BE2C (cell line): Measurements from ENCODE around the gene RNF152.

Experiments used
- DNase-seq: peaks from one replicate; pipeline ENCODE4 v3.0.0-alpha.2; 2020
- H3K27me3 ChIP-seq: fragments of 250-450 bp; sonication (Bioruptor Pico); 2 replicates; pipeline ENCODE4 v1.5.1; 2020; ENCODE audit warnings: mild to moderate bottlenecking
- H3K36me3 ChIP-seq: fragments of 250-450 bp; sonication (Bioruptor Pico); 2 replicates; pipeline ENCODE4 v1.5.1; 2020; ENCODE audit warnings: mild to moderate bottlenecking
- H3K4me1 ChIP-seq: fragments of 250-450 bp; sonication (Bioruptor Pico); 2 replicates; pipeline ENCODE4 v1.5.1; 2020
- H3K4me3 ChIP-seq: 2 replicates; pipeline ENCODE4 v1.5.1; 2011; ENCODE audit warnings: low read depth, low read length
- H3K9me3 ChIP-seq: fragments of 250-450 bp; sonication (Bioruptor Pico); 2 replicates; pipeline ENCODE4 v1.5.1; 2020
- CTCF ChIP-seq: IDR thresholded peaks from 2 replicates; pipeline ENCODE4 v1.5.1; 2012; ENCODE audit warnings: mild to moderate bottlenecking, low read depth, low read length

The RNF152 gene

DNA sequence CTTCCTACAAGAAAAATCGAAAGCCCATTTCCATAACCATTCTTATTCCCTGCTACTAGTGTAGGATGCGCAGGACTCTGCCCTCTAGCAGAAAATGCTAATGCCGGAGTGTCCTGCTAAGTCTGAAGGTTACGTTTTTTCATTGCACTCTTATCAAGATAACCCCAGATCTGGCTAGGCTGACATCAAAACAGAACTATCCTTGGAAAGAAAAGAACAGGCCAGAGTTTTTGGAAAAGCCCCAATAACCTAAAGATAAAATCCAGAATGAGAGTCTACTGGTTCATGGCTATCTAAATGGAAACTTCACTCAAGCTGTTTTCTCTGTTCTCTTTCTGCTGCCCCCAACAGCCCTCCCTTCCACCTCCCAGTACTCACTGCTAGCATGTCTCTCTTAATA, 913 bp downstream of the RNF152 start:
- DNase-seq: no peak
- Histone ChIP-seq H3K27me3 (peaks cover 12% of the 10 kb centered on the region), H3K4me3 (no peak overlapping the region), H3K4me1 (no peaks in the 10 kb centered on the region), H3K36me3 (no peaks in the 10 kb centered on the region), H3K9me3 (no peaks in the 10 kb centered on the region)
- no peak for TF ChIP-seq CTCF

DNA sequence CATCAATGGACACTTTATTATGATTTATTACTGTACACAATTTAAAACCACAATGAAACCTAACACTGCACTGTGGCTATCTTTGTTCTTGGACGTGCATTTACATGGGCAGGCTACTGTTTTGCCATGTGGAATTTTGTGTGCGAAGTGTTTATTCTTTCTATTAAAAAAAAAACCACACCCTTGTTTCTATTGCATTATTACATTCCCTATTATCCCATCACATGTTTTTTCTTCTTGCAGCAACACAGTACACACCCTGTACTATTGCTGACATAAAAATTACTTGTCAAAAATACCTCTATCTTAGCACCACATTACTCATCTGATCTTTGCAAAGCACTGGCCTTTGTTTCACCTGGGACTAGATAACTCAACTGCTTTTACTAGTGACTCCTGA, 1.5 kb downstream of the RNF152 start:
- no peak for DNase-seq
- H3K36me3 ChIP-seq: no peaks in the 10 kb centered on the region
- no peak overlapping the region for H3K4me3 ChIP-seq
- no peak for TF ChIP-seq CTCF
- H3K9me3 ChIP-seq: no peaks in the 10 kb centered on the region
- H3K27me3 ChIP-seq: peaks cover 12% of the 10 kb centered on the region
- H3K4me1 ChIP-seq: no peaks in the 10 kb centered on the region

DNA sequence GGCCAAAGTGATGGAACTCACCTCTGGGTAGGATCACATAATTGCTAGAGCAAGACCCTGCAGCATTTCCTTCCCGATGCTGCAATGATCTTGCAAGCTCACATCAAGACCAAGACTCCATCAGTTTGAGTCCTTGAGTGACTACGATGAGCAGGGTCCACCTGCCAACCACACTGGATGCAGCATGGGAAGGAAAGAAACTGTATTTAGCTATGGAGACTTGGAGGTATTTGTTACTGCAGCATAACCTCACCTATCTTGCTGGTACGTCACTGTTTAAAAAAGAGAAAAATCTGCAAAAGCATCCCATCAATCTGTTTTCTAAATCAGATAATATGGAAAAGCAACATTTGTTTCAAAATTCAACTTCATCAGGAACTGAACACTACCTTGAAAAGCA, 2.5 kb downstream of the RNF152 start:
- Histone ChIP-seq H3K27me3 (peaks cover 12% of the 10 kb centered on the region), H3K4me1 (no peaks in the 10 kb centered on the region), H3K36me3 (no peaks in the 10 kb centered on the region), H3K9me3 (no peaks in the 10 kb centered on the region), H3K4me3 (no peak overlapping the region)
- no peak for TF ChIP-seq CTCF
- no peak for DNase-seq

DNA sequence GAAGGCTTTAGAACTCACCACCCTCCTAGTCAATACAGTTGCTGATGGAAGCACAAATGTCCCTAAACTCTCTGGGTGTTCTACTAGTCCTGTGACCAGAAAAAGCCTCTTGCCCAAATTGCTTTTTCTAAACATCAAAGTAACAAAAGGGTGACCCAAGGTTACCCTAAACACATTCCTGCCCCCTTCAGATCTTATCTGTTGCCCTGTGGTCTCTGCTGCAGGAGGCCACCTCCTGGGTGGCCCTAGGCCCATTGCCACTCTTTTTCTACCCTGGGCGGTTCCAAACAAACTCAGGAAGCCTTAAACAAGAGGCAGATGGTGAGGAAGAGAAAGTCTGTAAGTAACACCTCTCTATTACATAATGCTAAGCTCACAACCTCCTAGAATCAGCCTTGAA, 3.3 kb downstream of the RNF152 start:
- Histone ChIP-seq H3K36me3 (no peaks in the 10 kb centered on the region), H3K9me3 (no peaks in the 10 kb centered on the region), H3K4me3 (no peak overlapping the region), H3K4me1 (no peaks in the 10 kb centered on the region), H3K27me3 (peaks cover 12% of the 10 kb centered on the region)
- TF ChIP-seq CTCF: no peak
- no peak for DNase-seq

DNA sequence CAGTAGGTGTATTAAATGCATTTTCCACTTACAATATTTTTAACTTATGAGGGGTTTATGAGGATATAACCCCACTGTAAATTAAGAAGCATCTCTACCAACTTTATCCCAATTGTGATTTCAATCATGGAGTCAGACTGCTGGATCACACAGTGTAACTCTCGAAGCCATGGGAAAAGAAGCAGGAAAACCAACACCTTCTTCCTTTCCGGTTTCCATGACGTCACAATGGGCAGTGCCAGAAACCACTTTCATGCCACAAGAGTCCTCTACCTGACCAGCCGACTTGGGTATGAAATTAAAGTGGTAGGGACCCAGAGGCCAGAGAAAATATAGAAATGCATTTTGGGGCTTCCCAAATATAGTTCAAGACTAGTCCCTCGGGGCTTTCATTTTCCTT, 4.2 kb downstream of the RNF152 start:
- TF ChIP-seq CTCF: no peak
- Histone ChIP-seq H3K27me3 (peaks cover 12% of the 10 kb centered on the region), H3K4me3 (no peak overlapping the region), H3K4me1 (no peaks in the 10 kb centered on the region), H3K36me3 (no peaks in the 10 kb centered on the region), H3K9me3 (no peaks in the 10 kb centered on the region)
- no peak for DNase-seq

DNA sequence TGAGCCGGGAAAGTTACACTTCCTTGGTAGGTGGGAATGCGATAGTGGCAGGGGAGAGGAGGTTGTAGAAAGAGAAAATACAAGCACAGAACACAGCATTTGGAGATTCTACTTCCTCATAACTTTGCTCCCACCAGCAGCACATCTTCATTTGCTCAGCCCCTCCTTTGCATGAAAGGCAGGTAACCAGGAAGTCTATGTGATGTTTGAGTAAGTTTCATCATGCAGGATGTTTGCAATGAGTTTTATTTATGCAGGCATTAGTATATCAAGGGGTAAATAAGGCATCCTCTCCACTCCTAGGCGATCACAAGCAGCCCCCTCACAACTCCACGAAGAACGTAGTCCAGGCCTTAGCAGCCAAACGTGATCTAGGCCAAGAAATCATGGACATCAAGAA, 5.0 kb downstream of the RNF152 start:
- no peak for DNase-seq
- Histone ChIP-seq H3K4me1 (no peaks in the 10 kb centered on the region), H3K27me3 (peaks cover 4% of the 10 kb centered on the region), H3K36me3 (no peaks in the 10 kb centered on the region), H3K4me3 (no peak overlapping the region), H3K9me3 (no peaks in the 10 kb centered on the region)
- no peak for TF ChIP-seq CTCF
